CD4-positive, alpha-beta T cell (primary cell): ENCODE results near the gene UBL5. TPM values are rescaled to one million over a fixed set of nuclear protein-coding genes. Genes with fewer than 3 reads are reported as not detected.

ENCODE experiments used
- ATAC-seq: fragments of 200-7000 bp; cut with Tn5 transposase; one replicate; pipeline ENCODE4 v1.10.0; 2022; ENCODE audit warnings: mild to moderate bottlenecking; ENCODE audit not compliant: poor library complexity
- CTCF ChIA-PET: fragments of 350-600 bp; sonication (Branson Sonifier 250); formaldehyde crosslinking; loops from one replicate; lab custom pipeline; 2021; ENCODE audit warnings: antibody characterized with exemption, inconsistent platforms; lab: Charles Lee
- POLR2A ChIA-PET: fragments of 350-600 bp; sonication (Branson Sonifier 250); formaldehyde crosslinking; loops from one replicate; lab custom pipeline; 2021; ENCODE audit warnings: antibody characterized with exemption, inconsistent platforms; lab: Charles Lee
- DNase-seq, 14 experiments: peaks; one replicate each; pipeline ENCODE4 v3.0.0-alpha.2; 2013 to 2020; ENCODE audit warnings: mixed read lengths in 2 of 14
- H3K27ac ChIP-seq, 2 donors: one replicate each; pipeline versions ENCODE4 v1.5.1 to v1.7.0; 2013; ENCODE audit warnings: low read length in 2 of 2, low read depth in 1 of 2, mild to moderate bottlenecking in 1 of 2
- H3K27me3 ChIP-seq, 2 experiments: 1 replicate in 1 of 2; 2 replicates in 1 of 2; pipeline versions ENCODE4 v1.6.1 to v1.7.0; 2013; ENCODE audit warnings: low read length in 2 of 2, control low read depth in 1 of 2, mild to moderate bottlenecking in 1 of 2, moderate library complexity in 1 of 2; ENCODE audit not compliant: insufficient read depth in 2 of 2, control insufficient read depth in 1 of 2
- H3K36me3 ChIP-seq: one replicate; pipeline ENCODE4 v1.6.1; 2013; ENCODE audit warnings: low read length, control low read depth; ENCODE audit not compliant: insufficient read depth
- H3K4me1 ChIP-seq: one replicate; pipeline ENCODE4 v1.6.1; 2013; ENCODE audit warnings: low read length, control low read depth; ENCODE audit not compliant: insufficient read depth
- H3K4me3 ChIP-seq: one replicate; pipeline ENCODE4 v1.5.1; 2013; ENCODE audit warnings: mild to moderate bottlenecking, low read length, moderate library complexity
- H3K9me3 ChIP-seq, 2 experiments: 1 replicate in 1 of 2; 2 replicates in 1 of 2; pipeline versions ENCODE4 v1.6.1 to v1.7.0; 2013; ENCODE audit warnings: low read length in 2 of 2, mild to moderate bottlenecking in 2 of 2, control low read depth in 1 of 2, moderate library complexity in 1 of 2; ENCODE audit not compliant: control insufficient read depth in 1 of 2, insufficient read depth in 1 of 2
- H3K27ac Mint-ChIP-seq: one replicate; pipeline ENCODE4 v1.8.0; 2020; ENCODE audit warnings: mixed read lengths
- H3K27me3 Mint-ChIP-seq: one replicate; pipeline ENCODE4 v1.8.0; 2021; ENCODE audit warnings: mixed read lengths
- H3K36me3 Mint-ChIP-seq: one replicate; pipeline ENCODE4 v1.8.0; 2021; ENCODE audit warnings: low read depth, mixed read lengths
- H3K4me1 Mint-ChIP-seq: one replicate; pipeline ENCODE4 v1.8.0; 2021; ENCODE audit warnings: low read depth, mixed read lengths
- H3K4me3 Mint-ChIP-seq: one replicate; pipeline ENCODE4 v1.8.0; 2020; ENCODE audit warnings: mild to moderate bottlenecking, mixed read lengths
- H3K9me3 Mint-ChIP-seq: one replicate; pipeline ENCODE4 v1.8.0; 2020; ENCODE audit warnings: mixed read lengths
- CTCF ChIP-seq: fragments of 200-600 bp; IDR thresholded peaks from one replicate; pipeline ENCODE4 v1.8.0; 2022; ENCODE audit warnings: antibody characterized with exemption, mild to moderate bottlenecking
- intact Hi-C, 2 experiments: fragments of 100-400 bp; cut with DNase I in 1 of 2; cut with micrococcal nuclease in 1 of 2; formaldehyde crosslinking; loops; one replicate each; pipeline versions ENCODE4 v1.15.1 to v1.9.0; 2023 to 2025; cut with DNase I, micrococcal nuclease
- total RNA-seq, 174 experiments: library from RNA in 2 of 174; stranded (reverse) in 2 of 174; gene quantifications; one replicate each; pipeline ENCODE4 v1.2.3 and lab custom pipeline; 2021 to 2026

The UBL5 gene
- total RNA-seq, 2 experiments from 2014 or later: 163 to 165 TPM

DNA sequence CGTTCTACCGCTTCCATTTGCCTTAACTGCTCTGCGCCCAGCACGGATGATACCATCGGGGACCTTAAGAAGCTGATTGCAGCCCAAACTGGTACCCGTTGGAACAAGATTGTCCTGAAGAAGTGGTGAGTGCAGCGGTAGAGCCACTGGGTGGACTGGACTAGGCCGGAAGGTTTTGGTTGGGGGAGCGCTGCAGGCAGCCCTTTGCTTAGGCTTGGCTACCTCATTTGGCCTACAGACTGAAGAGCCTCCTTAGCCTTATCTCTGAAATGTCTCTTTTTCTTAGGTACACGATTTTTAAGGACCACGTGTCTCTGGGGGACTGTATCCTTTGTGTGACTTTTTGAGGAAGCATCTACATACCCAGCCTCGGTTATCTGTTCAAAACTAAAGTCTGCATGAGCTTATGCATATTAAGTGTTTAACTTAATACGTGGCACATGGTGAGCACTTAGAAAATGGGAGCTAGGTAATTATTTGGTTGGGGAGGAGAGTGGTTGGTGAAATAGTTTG, 889 bp downstream of the UBL5 start:
- ChIA-PET POLR2A (interaction anchor here (1.0 to 2.8 kb wide), 3 partner anchors 10 to 60 kb away, joined by 4 to 23 read pairs (median 11); partner anchors contain the start of genes FBXL12 and ZNF846), CTCF (no interaction called here)
- no peaks in the 10 kb centered on the region for H3K9me3 ChIP-seq
- Mint-ChIP-seq H3K27ac (peak overlapping the region; percentile 90), H3K27me3 (no peaks in the 10 kb centered on the region), H3K9me3 (no peaks in the 10 kb centered on the region), H3K36me3 (peaks cover 24% of the 10 kb centered on the region), H3K4me1 (peaks cover 33% of the 10 kb centered on the region), H3K4me3 (peak overlapping the region; percentile 100)
- intact Hi-C loops: no loop called here
- H3K4me1 ChIP-seq: peaks cover 32% of the 10 kb centered on the region
- ATAC-seq: no peak
- no peaks in the 10 kb centered on the region for H3K27me3 ChIP-seq
- H3K27ac ChIP-seq: peak overlapping the region in 1 of 2 donors; percentile 77
- no peak for TF ChIP-seq CTCF
- no peak for DNase-seq
- H3K4me3 ChIP-seq: peak overlapping the region; percentile 98
- H3K36me3 ChIP-seq: peaks cover 22% of the 10 kb centered on the region

GRCh38 chr19:9834307-9834725, 6.6 kb downstream of the UBL5 start:
- peak overlapping the region; percentile 76 for H3K4me3 ChIP-seq
- H3K4me1 Mint-ChIP-seq: peaks cover 25% of the 10 kb centered on the region
- DNase-seq (no peak), ATAC-seq (no peak)
- H3K36me3 ChIP-seq: peaks cover 32% of the 10 kb centered on the region
- H3K9me3 ChIP-seq: no peaks in the 10 kb centered on the region
- peak overlapping the region; percentile 96 for H3K4me3 Mint-ChIP-seq
- H3K27ac ChIP-seq: peak overlapping the region; percentile 40 to 76
- ChIA-PET CTCF (interaction anchor here (1.2 kb wide), 1 partner anchor 27 kb away, joined by 5 read pairs; no protein-coding TSS in a partner anchor), POLR2A (interaction anchor here (1.0 to 1.8 kb wide), 5 partner anchors 24 to 35 kb away, joined by 3 to 18 read pairs (median 4); no protein-coding TSS in a partner anchor)
- intact Hi-C loops: loop anchor here (2.0 to 10.0 kb wide), 4 partner anchors 28 to 570 kb away; partner anchors contain the start of genes CDC37 (in 1 of the 2), MRPL4 (in 1 of the 2) and SHFL (in 1 of the 2)
- peaks cover 37% of the 10 kb centered on the region for H3K36me3 Mint-ChIP-seq
- H3K9me3 Mint-ChIP-seq: no peaks in the 10 kb centered on the region
- H3K27me3 ChIP-seq: no peaks in the 10 kb centered on the region
- H3K27ac Mint-ChIP-seq: peak overlapping the region; percentile 94
- no peaks in the 10 kb centered on the region for H3K27me3 Mint-ChIP-seq
- TF ChIP-seq CTCF: no peak
- H3K4me1 ChIP-seq: peaks cover 35% of the 10 kb centered on the region

GRCh38 chr19:9834726-9835506, 7.2 kb downstream of the UBL5 start, which contains the start of gene PIN1:
Gene PIN1 (plus strand): TSS chr19:9835318. CDS start chr19:9835345, 27 bp downstream.
- Histone ChIP-seq H3K4me3 (peak within 1 kb of the TSS; percentile 81), H3K4me1 (peaks cover 33% of the 10 kb centered on the region), H3K27ac (peak within 1 kb of the TSS; percentile 40 to 76), H3K36me3 (peaks cover 33% of the 10 kb centered on the region), H3K9me3 (no peaks in the 10 kb centered on the region), H3K27me3 (no peaks in the 10 kb centered on the region)
- ATAC-seq (peak; percentile 94), DNase-seq (peak; percentile 98 to 100 (median 99))
- H3K4me1 Mint-ChIP-seq: peaks cover 23% of the 10 kb centered on the region
- ChIA-PET POLR2A (interaction anchor here (0.6 to 1.8 kb wide), 11 partner anchors 11 to 436 kb away, joined by 3 to 18 read pairs (median 3); partner anchors contain the start of genes FBXL12 and ZNF846), CTCF (interaction anchor here (1.0 to 1.3 kb wide), 4 partner anchors 9 to 96 kb away, joined by 3 to 5 read pairs (median 3); no protein-coding TSS in a partner anchor)
- no peaks in the 10 kb centered on the region for H3K27me3 Mint-ChIP-seq
- H3K27ac Mint-ChIP-seq: peak within 1 kb of the TSS; percentile 94
- peak within 1 kb of the TSS; percentile 96 for H3K4me3 Mint-ChIP-seq
- intact Hi-C loops: loop anchor here (1.0 to 10.0 kb wide), 6 partner anchors 16 to 570 kb away; partner anchors contain the start of genes CDC37 (in 1 of the 2), FBXL12 (in 1 of the 2), MRPL4 (in 1 of the 2) and SHFL (in 1 of the 2)
- peaks cover 39% of the 10 kb centered on the region for H3K36me3 Mint-ChIP-seq
- TF ChIP-seq CTCF: peak; percentile 43
- no peaks in the 10 kb centered on the region for H3K9me3 Mint-ChIP-seq
